Measurements from ENCODE around the gene ACSL3. TPM values are rescaled to one million over a fixed set of nuclear protein-coding genes. Genes with fewer than 3 reads are reported as not detected.
A peak's percentile ranks its signal among the peaks of the same experiment; 100 is the strongest.
"Not testable (repeated sequence)": the region's sequence is repeated elsewhere in the genome, so short reads cannot be mapped to it uniquely, and the experiment has no call there.

ACSL3 gene
- total and polyA plus RNA-seq, 2 experiments from 2014 or later: 48.6 to 61.5 TPM

DNA sequence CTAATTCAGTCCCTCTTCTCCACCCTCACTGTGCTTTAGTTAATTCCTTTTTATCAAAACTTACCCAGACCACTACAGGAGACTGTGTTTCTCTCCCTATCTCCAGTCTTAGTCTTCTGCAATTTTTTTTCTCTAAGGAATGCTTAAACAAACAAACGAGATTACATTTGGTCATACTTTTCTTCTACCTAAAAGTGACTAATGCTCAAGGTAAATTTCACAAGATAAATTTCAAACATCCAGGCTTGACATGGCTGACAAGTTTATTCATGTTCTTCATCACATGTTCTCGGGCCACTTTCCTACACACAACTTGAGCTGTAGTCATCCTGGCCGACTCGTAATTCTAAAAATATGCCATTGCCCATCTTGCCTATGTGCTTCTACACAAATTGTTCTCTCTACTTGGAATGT is 23.2 kb upstream of the ACSL3 start:
- peak overlapping the region; percentile 41; the same call in 1 of the 2 replicates for H2AFZ ChIP-seq
- no peaks in the 10 kb centered on the region for H3K36me3 ChIP-seq (ENCODE audit: low read depth)
- peaks cover 5% of the 10 kb centered on the region; the same call in 1 of the 2 replicates for H3K4me1 ChIP-seq (ENCODE audit: insufficient read depth)
- TF ChIP-seq EZH2 (IDR thresholded peaks at IDR 0.05; ENCODE audit: insufficient read depth, poor library complexity, severe bottlenecking) (no peak), EZH2phosphoT487 (IDR thresholded peaks at IDR 0.05; ENCODE audit: insufficient read depth, low read depth) (no peak)
- H3K9me2 ChIP-seq (ENCODE audit: insufficient read depth): no peaks in the 10 kb centered on the region
- no peak overlapping the region for H3K9ac ChIP-seq
- H3K27ac ChIP-seq: no peak overlapping the region
- peak; percentile 59 for DNase-seq
- no peak overlapping the region for H3K4me2 ChIP-seq (ENCODE audit: unreplicated experiment)
- H3K27me3 ChIP-seq (replicated peaks; ENCODE audit: insufficient read depth): no peaks in the 10 kb centered on the region
- WGBS, 2 experiments (ENCODE audit: low coverage in 1 of 2, low lambda C conversion rate in 2 of 2, missing lambda C conversion rate in 2 of 2): 45 to 46% methylated on average over 4 of the region's 4 CpGs
- H3K79me2 ChIP-seq (ENCODE audit: insufficient read depth): no peaks in the 10 kb centered on the region
- in situ Hi-C loops (cut with MboI): no loop called here
- H3K4me3 ChIP-seq: no peak overlapping the region
- H4K20me1 ChIP-seq (ENCODE audit: insufficient read depth): no peaks in the 10 kb centered on the region
- peaks cover 4% of the 10 kb centered on the region; the same call in 1 of the 2 replicates for H3F3A ChIP-seq (ENCODE audit: insufficient read depth)
- H3K9me3 ChIP-seq (ENCODE audit: low read depth): no peaks in the 10 kb centered on the region

DNA sequence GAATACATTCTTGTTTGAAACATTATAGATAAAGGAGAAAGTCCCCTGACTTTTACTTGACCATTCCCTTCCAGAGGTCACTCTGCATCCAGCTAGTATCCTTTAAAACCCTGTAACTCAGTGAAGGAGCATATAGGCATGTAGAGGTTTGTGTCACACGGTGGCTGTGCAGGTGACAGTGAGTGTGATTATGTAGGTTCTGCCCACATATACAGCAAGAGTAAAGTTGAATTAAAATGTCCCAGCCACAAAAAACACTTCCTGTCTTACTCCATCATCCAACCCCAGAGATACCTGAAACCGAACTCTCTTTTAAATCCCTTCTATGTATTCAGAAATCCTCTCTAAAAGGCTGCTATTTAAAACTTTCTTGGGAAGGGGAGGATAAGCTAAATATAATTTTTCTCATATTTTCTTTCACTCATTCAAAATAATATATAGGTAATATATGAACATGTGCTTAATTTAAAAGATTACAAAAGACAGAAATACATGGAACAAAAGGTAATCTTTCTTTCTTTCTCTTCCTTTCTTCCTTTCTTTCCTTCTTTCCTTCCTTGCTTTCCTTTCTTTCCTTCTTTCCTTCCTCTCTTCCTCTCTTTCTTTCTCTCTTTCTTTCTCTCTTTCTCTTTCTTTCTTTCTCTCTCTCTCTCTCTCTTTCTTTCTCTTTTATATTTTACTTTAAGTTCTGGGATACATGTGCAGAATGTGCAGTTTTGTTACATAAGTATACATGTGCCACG is 20.6 kb upstream of the ACSL3 start:
- TF ChIP-seq EZH2phosphoT487 (IDR thresholded peaks at IDR 0.05; ENCODE audit: insufficient read depth, low read depth): no peak
- TF ChIP-seq EZH2 (IDR thresholded peaks at IDR 0.05; ENCODE audit: insufficient read depth, poor library complexity, severe bottlenecking): no peak
- Histone ChIP-seq H3K9ac (no peak overlapping the region), H3F3A (ENCODE audit: insufficient read depth) (peaks cover 21% of the 10 kb centered on the region), H3K79me2 (ENCODE audit: insufficient read depth) (no peaks in the 10 kb centered on the region), H3K9me3 (ENCODE audit: low read depth) (no peaks in the 10 kb centered on the region), H3K27me3 (replicated peaks; ENCODE audit: insufficient read depth) (no peaks in the 10 kb centered on the region), H3K9me2 (ENCODE audit: insufficient read depth) (no peaks in the 10 kb centered on the region), H3K4me3 (no peak overlapping the region), H3K27ac (no peak overlapping the region), H3K4me2 (ENCODE audit: unreplicated experiment) (no peak overlapping the region), H4K20me1 (ENCODE audit: insufficient read depth) (no peaks in the 10 kb centered on the region), H2AFZ (no peak overlapping the region), H3K4me1 (ENCODE audit: insufficient read depth) (peaks cover 19% of the 10 kb centered on the region), H3K36me3 (ENCODE audit: low read depth) (no peaks in the 10 kb centered on the region)
- 98 to 99% methylated on average over 3 of the region's 3 CpGs for WGBS, 2 experiments (ENCODE audit: low coverage in 1 of 2, low lambda C conversion rate in 2 of 2, missing lambda C conversion rate in 2 of 2)
- no peak for DNase-seq
- in situ Hi-C loops (cut with MboI): no loop called here

DNA sequence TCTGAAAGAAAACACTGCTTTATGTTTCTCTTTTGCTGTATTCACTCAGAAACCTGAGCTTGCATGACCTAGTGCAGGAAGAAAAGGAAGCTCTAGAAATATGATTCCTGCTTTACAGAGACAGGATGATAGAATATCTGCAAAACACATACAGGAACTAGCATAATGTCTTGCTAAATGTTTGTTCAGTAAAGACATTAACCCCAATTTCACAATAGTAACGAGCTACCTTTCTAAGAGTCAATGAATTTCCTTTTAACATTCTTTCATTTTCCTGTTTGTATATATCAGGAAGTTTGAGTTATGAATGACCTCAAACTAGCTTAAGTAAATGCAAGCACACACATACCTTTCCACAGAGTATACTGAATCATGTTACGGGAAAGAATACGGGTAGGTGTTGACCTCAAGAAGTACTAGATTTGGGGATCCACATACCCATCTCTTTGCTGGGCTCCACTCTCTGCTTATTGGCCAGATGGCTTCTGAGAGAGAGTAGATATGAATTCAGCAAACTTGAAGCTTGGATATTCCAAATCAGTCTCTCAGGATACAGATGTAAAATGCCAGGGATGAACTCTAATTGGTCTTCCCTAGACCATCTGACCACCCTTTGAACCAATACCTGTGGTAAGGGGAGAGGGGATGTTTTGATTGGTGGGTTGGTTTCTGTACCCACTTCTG is 18.2 kb upstream of the ACSL3 start:
- Histone ChIP-seq H3K4me3 (no peak overlapping the region), H2AFZ (peak overlapping the region; percentile 57), H3K4me1 (ENCODE audit: insufficient read depth) (peaks cover 19% of the 10 kb centered on the region), H4K20me1 (ENCODE audit: insufficient read depth) (no peaks in the 10 kb centered on the region), H3K79me2 (ENCODE audit: insufficient read depth) (no peaks in the 10 kb centered on the region), H3K4me2 (ENCODE audit: unreplicated experiment) (no peak overlapping the region), H3F3A (ENCODE audit: insufficient read depth) (peaks cover 22% of the 10 kb centered on the region), H3K9ac (no peak overlapping the region), H3K9me2 (ENCODE audit: insufficient read depth) (no peaks in the 10 kb centered on the region), H3K36me3 (ENCODE audit: low read depth) (no peaks in the 10 kb centered on the region), H3K27ac (no peak overlapping the region), H3K9me3 (ENCODE audit: low read depth) (no peaks in the 10 kb centered on the region), H3K27me3 (replicated peaks; ENCODE audit: insufficient read depth) (no peaks in the 10 kb centered on the region)
- WGBS, 2 experiments (ENCODE audit: low coverage in 1 of 2, low lambda C conversion rate in 2 of 2, missing lambda C conversion rate in 2 of 2): 56 to 73% methylated on average over 3 of the region's 3 CpGs
- no peak for TF ChIP-seq EZH2phosphoT487 (IDR thresholded peaks at IDR 0.05; ENCODE audit: insufficient read depth, low read depth)
- no peak for TF ChIP-seq EZH2 (IDR thresholded peaks at IDR 0.05; ENCODE audit: insufficient read depth, poor library complexity, severe bottlenecking)
- peak; percentile 8 for DNase-seq
- in situ Hi-C loops (cut with MboI): no loop called here

DNA sequence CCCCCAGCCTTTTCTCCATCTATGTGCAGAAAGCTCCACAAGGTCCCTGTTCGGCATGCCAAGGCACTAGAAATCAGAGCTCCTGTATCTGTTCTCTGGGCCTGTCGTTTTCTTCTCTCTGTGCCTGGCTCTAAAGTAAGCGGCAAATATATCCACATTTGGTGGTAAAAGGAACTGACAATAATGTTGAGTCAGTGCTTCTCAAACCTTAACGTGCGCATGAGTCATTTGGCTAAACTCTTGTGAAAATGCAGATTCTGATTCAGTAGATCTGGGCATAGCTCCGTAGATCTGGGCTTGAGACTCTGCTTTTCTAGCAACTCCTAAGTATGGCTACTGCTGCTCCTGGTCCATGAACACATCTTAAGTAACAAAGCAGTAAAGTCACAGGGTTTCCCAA is 16.5 kb upstream of the ACSL3 start:
- peak; percentile 97 for DNase-seq
- no peaks in the 10 kb centered on the region for H3K79me2 ChIP-seq (ENCODE audit: insufficient read depth)
- in situ Hi-C loops (cut with MboI): no loop called here

DNA sequence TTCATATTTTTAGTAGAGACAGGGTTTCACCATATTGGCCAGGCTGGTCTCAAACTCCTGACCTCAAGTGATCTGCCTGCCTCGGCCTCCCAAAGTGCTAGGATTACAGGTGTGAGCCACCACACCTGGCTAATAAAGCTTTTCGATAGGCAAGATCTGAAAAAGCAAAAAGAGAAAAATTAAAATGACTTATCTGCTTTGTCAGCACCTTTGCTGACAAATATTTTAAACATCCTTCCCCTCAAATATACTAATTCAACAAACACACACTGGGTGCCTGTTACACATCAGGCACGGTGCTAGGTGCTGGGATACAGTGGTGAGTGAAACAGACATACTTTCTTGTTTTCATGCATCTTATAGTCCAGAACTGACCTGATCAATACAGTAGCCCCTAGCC is 15.5 kb upstream of the ACSL3 start:
- peaks cover 17% of the 10 kb centered on the region for H3F3A ChIP-seq (ENCODE audit: insufficient read depth)
- H3K4me2 ChIP-seq (ENCODE audit: unreplicated experiment); DNase-seq; H3K9me2 ChIP-seq (ENCODE audit: insufficient read depth); in situ Hi-C loops (cut with MboI); H3K9ac ChIP-seq; H3K79me2 ChIP-seq (ENCODE audit: insufficient read depth); H4K20me1 ChIP-seq (ENCODE audit: insufficient read depth); H3K36me3 ChIP-seq (ENCODE audit: low read depth); H3K9me3 ChIP-seq (ENCODE audit: low read depth); H2AFZ ChIP-seq; H3K27ac ChIP-seq; H3K4me3 ChIP-seq; H3K27me3 ChIP-seq (replicated peaks; ENCODE audit: insufficient read depth): not testable (repeated sequence)
- H3K4me1 ChIP-seq (ENCODE audit: insufficient read depth): peaks cover 19% of the 10 kb centered on the region
- 78 to 84% methylated on average over 3 of the region's 3 CpGs for WGBS, 2 experiments (ENCODE audit: low coverage in 1 of 2, low lambda C conversion rate in 2 of 2, missing lambda C conversion rate in 2 of 2)

More for the DNA sequence above, 16.5 kb upstream of the ACSL3 start:
- WGBS, 2 experiments (ENCODE audit: low coverage in 1 of 2, low lambda C conversion rate in 2 of 2, missing lambda C conversion rate in 2 of 2): 8 to 13% methylated on average over 6 of the region's 6 CpGs
- Histone ChIP-seq H3K9ac (peak overlapping the region; percentile 66), H3K27me3 (replicated peaks; ENCODE audit: insufficient read depth) (no peaks in the 10 kb centered on the region), H3K4me1 (ENCODE audit: insufficient read depth) (peaks cover 19% of the 10 kb centered on the region), H3K9me2 (ENCODE audit: insufficient read depth) (no peaks in the 10 kb centered on the region), H3K36me3 (ENCODE audit: low read depth) (no peaks in the 10 kb centered on the region), H2AFZ (peak overlapping the region; percentile 74), H3K4me3 (peak overlapping the region; percentile 35; the same call in 1 of the 2 replicates), H4K20me1 (ENCODE audit: insufficient read depth) (no peaks in the 10 kb centered on the region), H3K9me3 (ENCODE audit: low read depth) (no peaks in the 10 kb centered on the region), H3K4me2 (ENCODE audit: unreplicated experiment) (peak overlapping the region; percentile 82), H3K27ac (peak overlapping the region; percentile 82), H3F3A (ENCODE audit: insufficient read depth) (peaks cover 17% of the 10 kb centered on the region)
- no peak for TF ChIP-seq EZH2 (IDR thresholded peaks at IDR 0.05; ENCODE audit: insufficient read depth, poor library complexity, severe bottlenecking)
- TF ChIP-seq EZH2phosphoT487 (IDR thresholded peaks at IDR 0.05; ENCODE audit: insufficient read depth, low read depth): no peak

Data from GM23248 (cell line).